ENCODE results near the gene TIAM2. TPM values are rescaled to one million over a fixed set of nuclear protein-coding genes. Genes with fewer than 3 reads are reported as not detected.

The TIAM2 gene
- total and polyA plus RNA-seq, 12 donors, result 4.0 to 24.7 (median 8.8) TPM

GRCh38 chr6:155125906-155126305 is 130.8 kb downstream of the TIAM2 start:
- Histone ChIP-seq H3K4me3 (no peak overlapping the region), H3K9me3 (replicated peaks in 1 of 3) (no peaks in the 10 kb centered on the region), H3K36me3 (replicated peaks in 1 of 2) (no peaks in the 10 kb centered on the region), H3K4me1 (replicated peaks in 1 of 2) (peaks cover 3 to 4% of the 10 kb centered on the region in 2 donors), H3K27ac (no peak overlapping the region), H3K27me3 (no peaks in the 10 kb centered on the region)
- WGBS, 4 donors, result 75 to 91% (median 85%) methylated on average over 2 of the region's 2 CpGs
- intact Hi-C loops (cut with DNase I), result no loop called here
- TF ChIP-seq POLR2A (IDR thresholded peaks at IDR 0.05) (no peak), CTCF (IDR thresholded peaks at IDR 0.05) (no peak)
- no peak for DNase-seq

- Histone ChIP-seq H3K4me3 (no peak overlapping the region), H3K36me3 (replicated peaks in 1 of 2) (no peaks in the 10 kb centered on the region), H3K27me3 (no peaks in the 10 kb centered on the region), H3K4me1 (replicated peaks in 1 of 2) (peaks cover 3 to 4% of the 10 kb centered on the region in 2 donors), H3K9me3 (replicated peaks in 1 of 3) (no peaks in the 10 kb centered on the region), H3K27ac (peak overlapping the region in 3 of 5 donors; percentile 28 to 67 (median 66))
- intact Hi-C loops (cut with DNase I), result no loop called here
- peak; percentile 66 to 89 (median 84) for DNase-seq
- 38 to 63% (median 39%) methylated on average over 10 of the region's 10 CpGs for WGBS, 4 donors
- TF ChIP-seq CTCF (IDR thresholded peaks at IDR 0.05), result no peak
- TF ChIP-seq POLR2A (IDR thresholded peaks at IDR 0.05), result peak in 1 of 2 donors; percentile 51
Measured at GRCh38 chr6:155126727-155127439, 131.8 kb downstream of the TIAM2 start.

- no peak overlapping the region for H3K4me3 ChIP-seq
- peaks cover 3 to 4% of the 10 kb centered on the region in 2 donors for H3K4me1 ChIP-seq (replicated peaks in 1 of 2)
- no peak for DNase-seq
- no peaks in the 10 kb centered on the region for H3K27me3 ChIP-seq
- no peak overlapping the region for H3K27ac ChIP-seq
- no peaks in the 10 kb centered on the region for H3K36me3 ChIP-seq (replicated peaks in 1 of 2)
- intact Hi-C loops (cut with DNase I), result no loop called here
- TF ChIP-seq POLR2A (IDR thresholded peaks at IDR 0.05), result no peak
- no peak for TF ChIP-seq CTCF (IDR thresholded peaks at IDR 0.05)
- WGBS, 4 donors, result 87 to 97% (median 93%) methylated on average over 4 of the region's 4 CpGs
- no peaks in the 10 kb centered on the region for H3K9me3 ChIP-seq (replicated peaks in 1 of 3)
Measured at GRCh38 chr6:155128977-155129376, 133.9 kb downstream of the TIAM2 start.

GRCh38 chr6:155129744-155130143 is 134.6 kb downstream of the TIAM2 start:
- H3K36me3 ChIP-seq (replicated peaks in 1 of 2), result no peaks in the 10 kb centered on the region
- H3K27ac ChIP-seq, result no peak overlapping the region
- intact Hi-C loops (cut with DNase I), result no loop called here
- no peak for TF ChIP-seq CTCF (IDR thresholded peaks at IDR 0.05)
- no peak for TF ChIP-seq POLR2A (IDR thresholded peaks at IDR 0.05)
- H3K4me3 ChIP-seq, result no peak overlapping the region
- no peaks in the 10 kb centered on the region for H3K27me3 ChIP-seq
- peaks cover 3 to 4% of the 10 kb centered on the region in 2 donors for H3K4me1 ChIP-seq (replicated peaks in 1 of 2)
- no peaks in the 10 kb centered on the region for H3K9me3 ChIP-seq (replicated peaks in 1 of 3)
- no peak for DNase-seq
- 96 to 99% (median 98%) methylated on average over 6 to 14 of the region's 14 CpGs for WGBS, 4 donors

Data from adrenal gland (tissue), 12 donors.